Left lung (tissue), 10 donors: ENCODE measurements around the gene MMP24. TPM values are rescaled to one million over a fixed set of nuclear protein-coding genes. Genes with fewer than 3 reads are reported as not detected.
"Not testable (repeated sequence)": the region's sequence is repeated elsewhere in the genome, so short reads cannot be mapped to it uniquely, and the experiment has no call there.

Source experiments
- ATAC-seq: fragments of 200-7000 bp; cut with Tn5 transposase; one replicate; pipeline ENCODE4 v1.9.1; 2020; ENCODE audit warnings: moderate library complexity
- DNase-seq, 4 donors: peaks; one replicate each; pipeline ENCODE4 v3.0.0-alpha.2; 2013 to 2020
- H3K27ac ChIP-seq, 2 donors: fragments of 200-600 bp; sonication (generic) in 1 of 2; one replicate each; pipeline versions ENCODE4 v1.5.0 to v1.8.0; 2020 to 2021
- H3K27me3 ChIP-seq, 2 donors: fragments of 200-600 bp; sonication (generic) in 1 of 2; one replicate each; pipeline versions ENCODE4 v1.5.0 to v1.8.0; 2020 to 2021
- H3K36me3 ChIP-seq, 2 donors: fragments of 200-600 bp; sonication (generic) in 1 of 2; one replicate each; pipeline versions ENCODE4 v1.5.0 to v1.8.0; 2020 to 2021
- H3K4me1 ChIP-seq, 2 donors: fragments of 200-600 bp; one replicate each; pipeline ENCODE4 v1.8.0; 2021
- H3K4me3 ChIP-seq, 2 donors: fragments of 200-600 bp; sonication (generic) in 1 of 2; one replicate each; pipeline versions ENCODE4 v1.5.0 to v1.8.0; 2020 to 2021; ENCODE audit warnings: mild to moderate bottlenecking in 1 of 2
- H3K9me3 ChIP-seq, 2 donors: fragments of 200-600 bp; sonication (generic) in 1 of 2; one replicate each; pipeline versions ENCODE4 v1.5.0 to v1.8.0; 2020 to 2021
- CTCF ChIP-seq, 2 donors: fragments of 200-600 bp; sonication (generic) in 1 of 2; IDR thresholded peaks; one replicate each; pipeline versions ENCODE4 v1.5.0 to v1.8.0; 2021; ENCODE audit warnings: antibody characterized with exemption in 2 of 2
- intact Hi-C, 2 donors: fragments of 100-400 bp; cut with DNase I; formaldehyde crosslinking; loops; one replicate each; pipeline versions ENCODE4 v1.11.2 to v1.14.2; 2022
- polyA plus RNA-seq, 6 donors: library from polyadenylated mRNA; unstranded; fragments of 120-200 nt; gene quantifications; one replicate each; pipeline ENCODE4 v1.2.1, GENCODE V29; 2013; ENCODE audit not compliant: insufficient read length in 6 of 6
- total RNA-seq, 2 donors: library from RNA; stranded (reverse); fragmentation: NEBNext Ultra II Directional; extraction: Animal tissue kit (Norgen Biotek cat#: 25700); gene quantifications; one replicate each; pipeline ENCODE4 v1.2.1, GENCODE V29; 2021
- donor health status: DM: no; HTN: yes; CAD: no.
- donor health status: DM: no; HTN: no; CAD: no.

Gene MMP24
- total and polyA plus RNA-seq, 8 donors = 1.3 to 24.9 (median 1.9) TPM

GRCh38 chr20:35252037-35252461 is 25.6 kb downstream of the MMP24 start:
- no peak overlapping the region for H3K4me3 ChIP-seq
- intact Hi-C loops = no loop called here
- no peaks in the 10 kb centered on the region for H3K9me3 ChIP-seq
- H3K36me3 ChIP-seq = peaks cover 0 to 5% of the 10 kb centered on the region in 2 donors
- H3K27ac ChIP-seq = no peak overlapping the region
- ATAC-seq = no peak
- H3K27me3 ChIP-seq = no peaks in the 10 kb centered on the region
- DNase-seq = no peak
- TF ChIP-seq CTCF (IDR thresholded peaks at IDR 0.05) = no peak
- peaks cover 0 to 8% of the 10 kb centered on the region in 2 donors for H3K4me1 ChIP-seq

- H3K27ac ChIP-seq, H3K4me1 ChIP-seq, intact Hi-C loops, DNase-seq, H3K27me3 ChIP-seq, H3K9me3 ChIP-seq, H3K4me3 ChIP-seq, ATAC-seq, H3K36me3 ChIP-seq: not testable (repeated sequence)
Measured at GRCh38 chr20:35252598-35252997, 26.1 kb downstream of the MMP24 start.

GRCh38 chr20:35253010-35253409 is 26.5 kb downstream of the MMP24 start:
- H3K27me3 ChIP-seq = no peaks in the 10 kb centered on the region
- peaks cover 0 to 8% of the 10 kb centered on the region in 2 donors for H3K4me1 ChIP-seq
- H3K9me3 ChIP-seq = no peaks in the 10 kb centered on the region
- H3K27ac ChIP-seq = no peak overlapping the region
- DNase-seq (no peak), ATAC-seq (no peak)
- peaks cover 0 to 5% of the 10 kb centered on the region in 2 donors for H3K36me3 ChIP-seq
- TF ChIP-seq CTCF (IDR thresholded peaks at IDR 0.05) = no peak
- intact Hi-C loops = no loop called here
- H3K4me3 ChIP-seq = no peak overlapping the region

GRCh38 chr20:35254448-35254999 is 28.0 kb downstream of the MMP24 start:
- H3K36me3 ChIP-seq = peaks cover 0 to 9% of the 10 kb centered on the region in 2 donors
- no peak for TF ChIP-seq CTCF (IDR thresholded peaks at IDR 0.05)
- peaks cover 0 to 8% of the 10 kb centered on the region in 2 donors for H3K4me1 ChIP-seq
- H3K4me3 ChIP-seq = no peak overlapping the region
- H3K27me3 ChIP-seq = no peaks in the 10 kb centered on the region
- no peaks in the 10 kb centered on the region for H3K9me3 ChIP-seq
- ATAC-seq = no peak
- intact Hi-C loops = no loop called here
- no peak for DNase-seq
- no peak overlapping the region for H3K27ac ChIP-seq

- intact Hi-C loops = no loop called here
- no peaks in the 10 kb centered on the region for H3K4me1 ChIP-seq
- ATAC-seq = no peak
- no peak overlapping the region for H3K4me3 ChIP-seq
- no peak for TF ChIP-seq CTCF (IDR thresholded peaks at IDR 0.05)
- peaks cover 0 to 9% of the 10 kb centered on the region in 2 donors for H3K36me3 ChIP-seq
- H3K27me3 ChIP-seq = no peaks in the 10 kb centered on the region
- no peak overlapping the region for H3K27ac ChIP-seq
- no peak for DNase-seq
- H3K9me3 ChIP-seq = no peaks in the 10 kb centered on the region
Measured at GRCh38 chr20:35257175-35257909, 30.9 kb downstream of the MMP24 start.
